AG04450 (cell line): ENCODE data around the gene LGR5. TPM values are rescaled to one million over a fixed set of nuclear protein-coding genes. Genes with fewer than 3 reads are reported as not detected.

ENCODE experiments used
- CTCF ChIA-PET: fragments of 300-600, 350-600 bp; formaldehyde crosslinking; extraction: SDS; loops from one replicate; lab custom pipeline; 2022; ENCODE audit warnings: antibody characterized with exemption, inconsistent platforms; lab: Charles Lee
- POLR2A ChIA-PET: fragments of 350-600 bp; formaldehyde crosslinking; extraction: SDS; loops from one replicate; lab custom pipeline; 2021; ENCODE audit warnings: antibody characterized with exemption, inconsistent platforms; lab: Yijun Ruan, JAX
- DNase-seq: peaks from one replicate; pipeline ENCODE4 v3.0.0-alpha.2; 2011; ENCODE audit warnings: low read depth, low spot score
- H3K27ac ChIP-seq: one replicate; pipeline ENCODE4 v1.5.1; 2012; ENCODE audit warnings: low read depth, low read length, control low read depth
- H3K27me3 ChIP-seq: one replicate; pipeline ENCODE4 v1.6.0; 2012; ENCODE audit warnings: low read length; ENCODE audit not compliant: control insufficient read depth, insufficient read depth
- H3K4me3 ChIP-seq: 2 replicates; pipeline ENCODE4 v1.5.1; 2011; ENCODE audit warnings: mild to moderate bottlenecking, low read depth, low read length, control low read depth
- H3K9me3 ChIP-seq: 2 replicates; pipeline ENCODE4 v1.5.1; 2012; ENCODE audit warnings: low read length; ENCODE audit not compliant: control insufficient read depth, insufficient read depth
- CTCF ChIP-seq: IDR thresholded peaks from 2 replicates; pipeline ENCODE4 v1.5.1; 2011; ENCODE audit warnings: low read depth, low read length, control low read depth, inconsistent platforms
- polyA plus RNA-seq: library from polyadenylated mRNA; depleted of rRNA; stranded (reverse); fragments of >200 nt; gene quantifications from 2 replicates; pipeline ENCODE4 v1.2.3, GENCODE V29; 2011

The LGR5 gene
- polyA plus RNA-seq, 1 experiment = not detected

- CTCF ChIA-PET = no interaction called here
- peaks cover 2% of the 10 kb centered on the region for H3K27me3 ChIP-seq
- no peak for TF ChIP-seq CTCF
- H3K9me3 ChIP-seq = no peaks in the 10 kb centered on the region
- POLR2A ChIA-PET = no interaction called here
- H3K4me3 ChIP-seq = no peak overlapping the region
- DNase-seq = no peak
- H3K27ac ChIP-seq = no peak overlapping the region
These were observed 77.7 kb downstream of the LGR5 start for GRCh38 chr12:71517145-71517846.

GRCh38 chr12:71521125-71521524, 81.5 kb downstream of the LGR5 start:
- ChIA-PET POLR2A (no interaction called here), CTCF (interaction anchor here (0.9 kb wide), 1 partner anchor 129 kb away, joined by 3 read pairs; no protein-coding TSS in a partner anchor)
- DNase-seq = no peak

GRCh38 chr12:71524626-71525025, 85.0 kb downstream of the LGR5 start:
- TF ChIP-seq CTCF = no peak
- Histone ChIP-seq H3K4me3 (no peak overlapping the region), H3K27me3 (no peaks in the 10 kb centered on the region), H3K27ac (no peak overlapping the region), H3K9me3 (no peaks in the 10 kb centered on the region)
- CTCF ChIA-PET = interaction anchor here (1.0 to 1.2 kb wide), 2 partner anchors 27 to 109 kb away, joined by 3 read pairs; no protein-coding TSS in a partner anchor
- DNase-seq = no peak
- POLR2A ChIA-PET = no interaction called here

More at GRCh38 chr12:71521125-71521524, 81.5 kb downstream of the LGR5 start:
- TF ChIP-seq CTCF = no peak
- H3K27me3 ChIP-seq = no peaks in the 10 kb centered on the region
- H3K4me3 ChIP-seq = no peak overlapping the region
- H3K9me3 ChIP-seq = no peaks in the 10 kb centered on the region
- H3K27ac ChIP-seq = no peak overlapping the region

GRCh38 chr12:71533703-71534102, 94.1 kb downstream of the LGR5 start:
- H3K27ac ChIP-seq = no peak overlapping the region
- no peak for DNase-seq
- POLR2A ChIA-PET = no interaction called here

More at GRCh38 chr12:71533703-71534102, 94.1 kb downstream of the LGR5 start:
- CTCF ChIA-PET = no interaction called here
- H3K27me3 ChIP-seq = no peaks in the 10 kb centered on the region
- H3K9me3 ChIP-seq = no peaks in the 10 kb centered on the region
- TF ChIP-seq CTCF = no peak
- no peak overlapping the region for H3K4me3 ChIP-seq
